ENCODE results near the gene ARID4B. TPM values are rescaled to one million over a fixed set of nuclear protein-coding genes. Genes with fewer than 3 reads are reported as not detected.
A peak's percentile ranks its signal among the peaks of the same experiment; 100 is the strongest.

ARID4B gene
- total RNA-seq, 1 donor from 2014 or later: 68.8 TPM

DNA sequence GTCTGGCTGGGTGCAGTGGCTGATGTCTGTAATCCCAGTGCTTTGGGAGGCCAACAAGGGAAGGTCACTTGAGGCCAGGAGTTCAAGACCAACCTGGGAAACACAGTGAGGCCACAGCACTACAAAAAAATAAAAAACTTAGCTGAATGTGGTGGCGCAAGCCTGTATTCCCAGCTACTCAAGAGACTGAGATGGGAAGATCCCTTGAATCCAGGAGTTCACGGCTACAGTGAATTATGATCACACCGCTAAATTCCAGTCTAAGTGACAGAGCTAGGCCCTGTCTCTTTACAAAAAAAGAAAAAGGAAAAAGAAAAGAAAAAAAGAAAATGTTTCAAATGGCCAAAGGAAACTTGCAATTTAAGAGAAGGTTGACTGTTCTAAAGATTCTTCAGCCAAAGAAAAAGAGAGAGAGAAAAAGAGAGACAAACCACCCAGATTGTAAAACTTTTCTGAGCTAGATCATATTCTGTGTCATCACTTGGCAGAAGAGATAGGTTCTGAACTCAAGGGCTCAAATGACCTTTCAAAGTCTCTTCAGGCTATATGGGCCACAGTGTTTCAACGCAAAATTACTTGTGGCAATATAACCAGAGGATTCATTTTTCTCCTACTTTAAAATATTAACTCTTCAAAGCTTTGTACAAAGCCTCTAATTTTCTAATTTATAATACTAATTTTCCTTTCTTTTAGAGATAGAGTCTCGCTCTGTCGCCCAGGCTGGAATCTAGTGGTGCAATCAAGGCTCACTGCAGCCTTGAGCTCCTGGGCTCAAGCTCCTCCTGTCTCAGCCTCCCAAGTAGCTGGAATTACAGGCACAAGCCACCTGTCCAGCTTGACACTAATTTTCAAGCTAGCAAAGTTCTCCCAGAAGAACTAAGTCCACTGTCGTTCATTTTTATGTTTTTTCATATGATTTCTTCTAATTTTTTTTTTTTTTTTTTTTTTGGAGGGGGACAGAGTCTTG lies 20.5 kb downstream of the ARID4B start:
- peak overlapping the region; percentile 91 for H3K27ac Mint-ChIP-seq
- DNase-seq (ENCODE audit: low spot score, unreplicated experiment): no peak
- H3K9me3 Mint-ChIP-seq (ENCODE audit: low read depth): no peaks in the 10 kb centered on the region
- H3K4me1 Mint-ChIP-seq (ENCODE audit: low read depth): peaks cover 17% of the 10 kb centered on the region
- peaks cover 17% of the 10 kb centered on the region for H3K36me3 Mint-ChIP-seq (ENCODE audit: insufficient read depth)
- TF ChIP-seq, protein P1, sequence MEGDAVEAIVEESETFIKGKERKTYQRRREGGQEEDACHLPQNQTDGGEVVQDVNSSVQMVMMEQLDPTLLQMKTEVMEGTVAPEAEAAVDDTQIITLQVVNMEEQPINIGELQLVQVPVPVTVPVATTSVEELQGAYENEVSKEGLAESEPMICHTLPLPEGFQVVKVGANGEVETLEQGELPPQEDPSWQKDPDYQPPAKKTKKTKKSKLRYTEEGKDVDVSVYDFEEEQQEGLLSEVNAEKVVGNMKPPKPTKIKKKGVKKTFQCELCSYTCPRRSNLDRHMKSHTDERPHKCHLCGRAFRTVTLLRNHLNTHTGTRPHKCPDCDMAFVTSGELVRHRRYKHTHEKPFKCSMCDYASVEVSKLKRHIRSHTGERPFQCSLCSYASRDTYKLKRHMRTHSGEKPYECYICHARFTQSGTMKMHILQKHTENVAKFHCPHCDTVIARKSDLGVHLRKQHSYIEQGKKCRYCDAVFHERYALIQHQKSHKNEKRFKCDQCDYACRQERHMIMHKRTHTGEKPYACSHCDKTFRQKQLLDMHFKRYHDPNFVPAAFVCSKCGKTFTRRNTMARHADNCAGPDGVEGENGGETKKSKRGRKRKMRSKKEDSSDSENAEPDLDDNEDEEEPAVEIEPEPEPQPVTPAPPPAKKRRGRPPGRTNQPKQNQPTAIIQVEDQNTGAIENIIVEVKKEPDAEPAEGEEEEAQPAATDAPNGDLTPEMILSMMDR (IDR thresholded peaks at IDR 0.05; ENCODE audit: unreplicated experiment): no peak
- H3K27me3 Mint-ChIP-seq: no peaks in the 10 kb centered on the region
- H3K4me3 Mint-ChIP-seq (ENCODE audit: low read depth): no peak overlapping the region

- Mint-ChIP-seq H3K36me3 (ENCODE audit: insufficient read depth) (peaks cover 13% of the 10 kb centered on the region), H3K27ac (peak overlapping the region; percentile 90), H3K27me3 (no peaks in the 10 kb centered on the region), H3K4me3 (ENCODE audit: low read depth) (no peak overlapping the region), H3K4me1 (ENCODE audit: low read depth) (peaks cover 17% of the 10 kb centered on the region), H3K9me3 (ENCODE audit: low read depth) (no peaks in the 10 kb centered on the region)
- TF ChIP-seq, protein P1 (IDR thresholded peaks at IDR 0.05; ENCODE audit: unreplicated experiment): no peak
- DNase-seq (ENCODE audit: low spot score, unreplicated experiment): no peak
Observed at GRCh38 chr1:235304549-235305451, 23.2 kb downstream of the ARID4B start.

GRCh38 chr1:235302143-235302542 lies 25.8 kb downstream of the ARID4B start:
- TF ChIP-seq, protein P1 (IDR thresholded peaks at IDR 0.05; ENCODE audit: unreplicated experiment): no peak
- no peak for DNase-seq (ENCODE audit: low spot score, unreplicated experiment)
- Mint-ChIP-seq H3K27me3 (no peaks in the 10 kb centered on the region), H3K9me3 (ENCODE audit: low read depth) (peaks cover 6% of the 10 kb centered on the region), H3K27ac (no peak overlapping the region), H3K36me3 (ENCODE audit: insufficient read depth) (peaks cover 12% of the 10 kb centered on the region), H3K4me1 (ENCODE audit: low read depth) (peaks cover 24% of the 10 kb centered on the region), H3K4me3 (ENCODE audit: low read depth) (no peak overlapping the region)

DNA sequence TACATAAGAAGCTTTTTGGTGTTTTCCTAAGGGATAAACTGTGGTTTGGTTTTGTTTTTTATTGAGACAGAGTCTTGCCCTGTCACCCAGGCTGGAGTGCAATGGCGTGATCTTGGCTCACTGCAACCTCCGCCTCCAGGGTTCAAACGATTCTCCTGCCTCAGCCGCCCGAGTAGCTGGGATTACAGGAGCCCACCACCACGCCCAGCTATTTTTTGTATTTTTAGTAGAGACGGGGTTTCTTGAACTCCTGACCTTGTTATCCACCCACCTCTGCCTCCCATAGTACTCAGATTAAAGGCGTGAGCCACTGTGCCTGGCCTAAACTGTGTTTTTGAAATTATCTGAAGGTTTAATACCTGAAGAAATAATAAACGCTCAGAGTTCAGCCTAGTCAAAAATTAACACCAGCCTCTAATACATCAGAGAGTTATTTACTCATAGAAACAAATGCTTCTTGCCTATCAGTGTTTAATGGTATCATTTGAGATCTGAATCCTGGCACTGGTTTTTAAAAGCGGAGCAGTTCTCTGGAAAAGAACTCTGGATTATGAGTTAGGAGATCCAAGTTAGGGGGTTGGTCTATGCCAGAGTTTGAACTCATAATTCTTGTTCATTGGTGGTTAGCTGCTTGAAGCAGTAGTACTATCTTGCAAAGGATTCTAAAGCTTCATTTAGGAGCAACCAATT lies 28.7 kb downstream of the ARID4B start:
- peak overlapping the region; percentile 87 for H3K27ac Mint-ChIP-seq
- H3K9me3 Mint-ChIP-seq (ENCODE audit: low read depth): peaks cover 13% of the 10 kb centered on the region
- H3K36me3 Mint-ChIP-seq (ENCODE audit: insufficient read depth): peaks cover 13% of the 10 kb centered on the region
- peaks cover 15% of the 10 kb centered on the region for H3K4me1 Mint-ChIP-seq (ENCODE audit: low read depth)
- H3K4me3 Mint-ChIP-seq (ENCODE audit: low read depth): no peak overlapping the region
- TF ChIP-seq, protein P1 (IDR thresholded peaks at IDR 0.05; ENCODE audit: unreplicated experiment): no peak
- no peaks in the 10 kb centered on the region for H3K27me3 Mint-ChIP-seq
- DNase-seq (ENCODE audit: low spot score, unreplicated experiment): no peak

All from progenitor cell of endocrine pancreas (in vitro differentiated cells).